Activated CD8-positive, alpha-beta memory T cell treated with anti-CD3 and anti-CD28 coated beads for 4 hours (primary cell): ENCODE measurements around the gene PARP11.

Source experiments
- DNase-seq, 2 donors: peaks; one replicate each; pipeline ENCODE4 v3.0.0-alpha.2; 2020; ENCODE audit warnings: low read depth in 2 of 2

The PARP11 gene

GRCh38 chr12:3872800-3873636, at the start of gene PARP11:
TSS of gene PARP11 (minus strand) at chr12:3873399. CDS start at chr12:3873229, 170 bp downstream.
- DNase-seq, result peak; percentile 94 to 97

GRCh38 chr12:3922033-3922432, 48.8 kb upstream of the PARP11 start:
- DNase-seq, result no peak

- DNase-seq, result no peak
These were observed 48.3 kb upstream of the PARP11 start for GRCh38 chr12:3921526-3921925.

GRCh38 chr12:3921151-3921471, 47.9 kb upstream of the PARP11 start:
- no peak for DNase-seq

GRCh38 chr12:3920351-3921150, 47.4 kb upstream of the PARP11 start:
- no peak for DNase-seq

- DNase-seq, result no peak
These were observed 40.1 kb upstream of the PARP11 start for GRCh38 chr12:3913278-3913677.

GRCh38 chr12:3912863-3913262, 39.7 kb upstream of the PARP11 start:
- no peak for DNase-seq

- no peak for DNase-seq
These were observed 38.2 kb upstream of the PARP11 start for GRCh38 chr12:3911409-3911808.

- no peak for DNase-seq
These were observed 32.5 kb upstream of the PARP11 start for GRCh38 chr12:3905664-3906063.

GRCh38 chr12:3904999-3905398, 31.8 kb upstream of the PARP11 start:
- no peak for DNase-seq

GRCh38 chr12:3902921-3903320, 29.7 kb upstream of the PARP11 start:
- no peak for DNase-seq

GRCh38 chr12:3901116-3901515, 27.9 kb upstream of the PARP11 start:
- no peak for DNase-seq

- DNase-seq, result no peak
These were observed 25.6 kb upstream of the PARP11 start for GRCh38 chr12:3898756-3899155.

- DNase-seq, result no peak
These were observed 24.3 kb upstream of the PARP11 start for GRCh38 chr12:3897371-3897971.

- no peak for DNase-seq
These were observed 23.7 kb upstream of the PARP11 start for GRCh38 chr12:3896801-3897351.

GRCh38 chr12:3896356-3896755, 23.2 kb upstream of the PARP11 start:
- DNase-seq, result no peak

GRCh38 chr12:3892631-3893030, 19.4 kb upstream of the PARP11 start:
- DNase-seq, result no peak

GRCh38 chr12:3891201-3891600, 18.0 kb upstream of the PARP11 start:
- DNase-seq, result no peak

GRCh38 chr12:3888659-3889058, 15.5 kb upstream of the PARP11 start:
- DNase-seq, result no peak

- DNase-seq, result no peak
These were observed 12.3 kb upstream of the PARP11 start for GRCh38 chr12:3885277-3886094.

- no peak for DNase-seq
These were observed 11.5 kb upstream of the PARP11 start for GRCh38 chr12:3884671-3885070.
